Cardiac septum (tissue), 1 donor: ENCODE data around the gene FERMT3. TPM values are rescaled to one million over a fixed set of nuclear protein-coding genes. Genes with fewer than 3 reads are reported as not detected.

Source experiments
- DNase-seq: peaks from one replicate; pipeline ENCODE4 v3.0.0-alpha.2; 2020; ENCODE audit warnings: low spot score
- intact Hi-C: fragments of 100-400 bp; cut with DNase I; formaldehyde crosslinking; loops from one replicate; pipeline ENCODE4 v1.14.0; 2022
- total RNA-seq: library from RNA; stranded (reverse); fragmentation: NEBNext Ultra II Directional; extraction: Animal tissue kit (Norgen Biotek cat#: 25700); gene quantifications from one replicate; pipeline ENCODE4 v1.2.1, GENCODE V29; 2021
- donor health status: DM: no; HTN: no; CAD: no.

FERMT3 gene
- total RNA-seq, 1 donor from 2014 or later: 7.8 TPM

DNA sequence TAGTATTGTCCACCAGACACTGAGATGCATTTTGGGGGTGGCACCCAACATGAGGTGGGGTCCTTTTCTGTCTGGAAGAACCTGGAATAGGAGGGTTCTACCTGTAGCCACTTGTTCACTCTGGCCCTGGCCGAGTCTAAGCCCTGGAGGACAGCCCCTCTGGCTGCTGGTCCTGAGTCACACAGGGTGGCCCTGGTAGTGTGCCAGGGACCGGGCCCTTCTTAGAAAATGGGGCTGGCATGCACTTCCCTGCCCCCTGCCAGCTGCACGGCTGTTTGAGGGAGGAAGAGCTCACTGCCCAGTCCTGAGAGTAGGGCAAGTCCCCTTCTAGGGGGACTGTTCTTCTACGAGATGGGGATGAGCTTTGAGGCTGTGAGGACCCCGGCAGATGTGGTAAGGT lies 47.0 kb downstream of the FERMT3 start:
- intact Hi-C loops: loop anchor here (5.0 kb wide), 1 partner anchor 49 kb away; the partner anchor contains the start of gene CATSPERZ
- no peak for DNase-seq

DNA sequence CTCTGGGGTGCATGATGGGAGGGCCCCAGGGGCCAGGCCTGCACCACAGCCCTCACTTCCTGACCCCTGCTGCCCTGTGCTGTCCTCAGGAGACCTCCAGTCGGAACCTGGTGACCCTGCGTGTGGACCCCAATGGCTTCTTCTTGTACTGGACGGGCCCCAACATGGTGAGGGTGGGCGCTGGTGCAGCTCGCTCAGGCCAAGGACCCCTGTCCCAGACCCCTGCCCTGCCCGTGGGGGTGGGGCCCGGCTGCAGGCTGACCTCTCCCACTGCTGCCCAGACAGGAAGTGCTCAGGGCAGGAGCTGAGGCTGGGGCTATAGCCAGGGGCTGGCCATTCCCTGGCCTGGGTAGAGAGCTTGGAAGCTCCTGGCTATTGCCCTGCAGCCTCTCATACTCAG lies 47.8 kb downstream of the FERMT3 start:
- intact Hi-C loops: loop anchor here (5.0 kb wide), 1 partner anchor 48 kb away; the partner anchor contains the start of gene CATSPERZ
- DNase-seq: no peak

DNA sequence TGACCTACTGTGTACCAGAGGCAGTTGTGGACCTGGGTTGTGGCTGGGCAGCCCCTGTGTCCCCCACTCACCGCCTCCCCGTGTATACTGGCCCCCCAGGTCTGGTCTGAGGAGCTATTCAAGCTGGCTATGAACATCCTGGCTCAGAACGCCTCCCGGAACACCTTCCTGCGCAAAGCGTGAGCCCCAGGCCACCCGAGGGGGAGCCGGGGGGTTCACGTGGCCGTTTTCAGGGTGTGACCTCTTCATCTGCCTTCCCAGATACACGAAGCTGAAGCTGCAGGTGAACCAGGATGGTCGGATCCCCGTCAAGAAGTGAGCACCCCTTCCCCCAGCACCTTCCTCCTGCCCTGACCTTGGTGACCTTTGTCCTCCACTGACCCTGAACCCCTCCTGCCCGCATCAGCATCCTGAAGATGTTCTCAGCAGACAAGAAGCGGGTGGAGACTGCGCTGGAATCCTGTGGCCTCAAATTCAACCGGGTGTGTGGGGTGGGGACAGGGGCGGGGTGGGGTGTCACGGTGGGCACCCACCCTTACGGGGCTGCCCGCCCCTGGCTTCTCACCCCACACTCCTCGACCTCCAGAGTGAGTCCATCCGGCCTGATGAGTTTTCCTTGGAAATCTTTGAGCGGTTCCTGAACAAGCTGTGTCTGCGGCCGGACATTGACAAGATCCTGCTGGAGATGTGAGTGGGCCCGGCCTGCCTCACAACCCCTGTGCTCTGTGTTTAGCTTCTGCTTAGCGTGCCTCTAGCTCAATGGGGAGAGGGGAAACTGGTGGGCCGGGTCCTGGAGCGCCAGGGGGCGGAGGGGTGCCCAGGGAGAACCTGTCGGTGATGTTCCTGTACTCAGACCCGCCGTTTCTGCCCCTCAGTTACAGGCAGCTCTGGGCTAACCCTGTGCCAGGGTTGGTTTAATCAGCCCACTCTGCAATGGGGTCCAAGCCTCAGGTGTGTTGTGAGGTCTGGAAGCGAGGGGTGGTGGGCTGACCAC lies 48.9 kb downstream of the FERMT3 start:
- DNase-seq: no peak
- intact Hi-C loops: no loop called here

DNA sequence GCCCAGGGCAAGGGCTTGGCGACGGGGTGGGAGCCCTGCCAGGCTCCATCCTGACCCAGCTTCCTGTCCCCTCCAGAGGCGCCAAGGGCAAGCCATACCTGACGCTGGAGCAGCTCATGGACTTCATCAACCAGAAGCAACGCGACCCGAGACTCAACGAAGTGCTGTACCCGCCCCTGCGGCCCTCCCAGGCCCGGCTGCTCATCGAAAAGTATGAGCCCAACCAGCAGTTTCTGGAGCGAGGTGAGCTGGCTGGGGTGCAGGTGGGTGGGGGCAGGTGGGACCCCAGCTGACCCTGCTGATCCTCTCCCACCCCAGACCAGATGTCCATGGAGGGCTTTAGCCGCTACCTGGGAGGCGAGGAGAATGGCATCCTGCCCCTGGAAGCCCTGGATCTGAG lies 49.8 kb downstream of the FERMT3 start:
- intact Hi-C loops: no loop called here

DNA sequence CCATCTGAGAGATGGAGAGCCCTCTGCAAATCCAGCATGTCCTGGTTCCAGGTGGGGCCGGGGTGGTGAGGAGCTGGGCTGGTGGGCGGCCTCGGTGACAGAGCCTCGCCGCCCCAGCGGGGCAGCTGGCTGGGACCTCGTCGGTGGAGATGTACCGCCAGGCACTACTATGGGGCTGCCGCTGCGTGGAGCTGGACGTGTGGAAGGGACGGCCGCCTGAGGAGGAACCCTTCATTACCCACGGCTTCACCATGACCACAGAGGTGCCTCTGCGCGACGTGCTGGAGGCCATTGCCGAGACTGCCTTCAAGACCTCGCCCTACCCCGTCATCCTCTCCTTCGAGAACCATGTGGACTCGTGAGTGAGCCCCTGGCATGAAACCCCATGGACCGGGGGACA lies 51.8 kb downstream of the FERMT3 start:
- no peak for DNase-seq
- intact Hi-C loops: no loop called here

More for the DNA sequence above, 49.8 kb downstream of the FERMT3 start:
- DNase-seq: no peak

DNA sequence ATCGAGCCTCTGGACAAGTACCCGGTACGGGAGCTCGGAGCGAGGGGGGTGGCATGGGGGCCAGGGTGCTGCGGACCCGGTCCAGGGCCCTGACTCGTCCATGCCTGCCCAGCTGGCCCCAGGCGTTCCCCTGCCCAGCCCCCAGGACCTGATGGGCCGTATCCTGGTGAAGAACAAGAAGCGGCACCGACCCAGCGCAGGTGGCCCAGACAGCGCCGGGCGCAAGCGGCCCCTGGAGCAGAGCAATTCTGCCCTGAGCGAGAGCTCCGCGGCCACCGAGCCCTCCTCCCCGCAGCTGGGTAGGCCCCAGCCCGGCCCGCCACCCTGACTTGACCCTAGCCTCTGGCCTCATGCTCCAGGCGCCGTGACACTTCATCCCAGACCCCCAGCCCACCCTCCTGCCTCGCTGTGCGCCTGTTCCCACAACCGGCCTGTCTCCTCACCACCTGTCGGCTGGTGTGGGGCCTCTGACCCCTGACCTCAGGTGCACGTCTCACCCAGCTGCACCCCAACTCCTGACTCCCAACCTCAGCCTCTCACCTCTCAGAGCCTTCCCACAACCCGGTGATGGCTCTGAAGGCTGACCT lies 52.5 kb downstream of the FERMT3 start:
- no peak for DNase-seq
- intact Hi-C loops: no loop called here

DNA sequence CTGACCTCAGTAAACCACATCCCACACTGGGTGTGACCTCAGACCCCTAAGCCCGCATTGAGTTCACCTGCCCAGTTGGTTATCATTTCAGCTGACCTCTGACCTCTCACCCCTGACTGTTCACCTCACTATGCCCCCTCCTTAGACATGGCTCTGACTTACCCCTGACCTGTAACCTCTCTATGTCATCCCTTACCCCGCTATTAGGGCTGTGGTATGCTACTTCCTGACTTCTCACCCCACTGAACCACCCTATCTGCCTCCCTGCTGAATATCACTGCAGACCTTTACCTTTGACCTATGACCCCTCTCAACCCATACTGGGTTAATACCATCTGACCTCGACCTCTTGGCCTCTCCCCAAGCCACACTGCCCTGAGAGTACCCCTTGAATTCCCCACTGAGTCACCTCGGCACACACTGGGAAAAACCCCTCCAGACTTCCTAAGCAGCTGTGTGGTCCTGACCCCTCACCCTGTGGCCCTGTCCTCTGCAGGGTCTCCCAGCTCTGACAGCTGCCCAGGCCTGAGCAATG lies 53.1 kb downstream of the FERMT3 start:
- intact Hi-C loops: no loop called here
- no peak for DNase-seq

DNA sequence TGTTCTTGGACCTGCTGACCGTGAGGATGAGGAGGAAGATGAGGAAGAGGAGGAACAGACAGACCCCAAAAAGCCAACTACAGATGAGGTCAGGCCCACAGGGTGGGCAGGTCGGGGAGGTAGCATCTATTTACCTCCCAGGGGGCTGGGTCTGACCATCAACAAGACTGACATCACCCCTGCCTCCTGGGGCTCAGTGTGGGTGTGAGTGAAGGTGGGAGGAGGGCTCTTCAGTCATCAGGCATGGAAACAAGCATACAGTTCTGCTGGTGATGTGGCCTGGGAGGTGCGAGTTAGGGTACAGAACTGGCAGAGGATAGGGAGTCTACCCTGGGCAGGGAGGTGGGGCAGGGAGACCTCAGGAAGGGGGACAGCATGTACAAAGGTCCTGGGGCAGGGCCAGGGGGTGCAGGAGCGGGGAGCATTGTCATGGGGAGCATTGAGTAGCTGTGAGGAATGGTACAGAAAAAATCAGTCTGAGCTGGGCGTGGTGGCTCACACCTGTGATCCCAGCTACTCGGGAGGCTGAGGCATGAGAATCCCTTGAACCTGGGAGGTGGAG lies 53.7 kb downstream of the FERMT3 start:
- intact Hi-C loops: no loop called here
- DNase-seq: no peak

DNA sequence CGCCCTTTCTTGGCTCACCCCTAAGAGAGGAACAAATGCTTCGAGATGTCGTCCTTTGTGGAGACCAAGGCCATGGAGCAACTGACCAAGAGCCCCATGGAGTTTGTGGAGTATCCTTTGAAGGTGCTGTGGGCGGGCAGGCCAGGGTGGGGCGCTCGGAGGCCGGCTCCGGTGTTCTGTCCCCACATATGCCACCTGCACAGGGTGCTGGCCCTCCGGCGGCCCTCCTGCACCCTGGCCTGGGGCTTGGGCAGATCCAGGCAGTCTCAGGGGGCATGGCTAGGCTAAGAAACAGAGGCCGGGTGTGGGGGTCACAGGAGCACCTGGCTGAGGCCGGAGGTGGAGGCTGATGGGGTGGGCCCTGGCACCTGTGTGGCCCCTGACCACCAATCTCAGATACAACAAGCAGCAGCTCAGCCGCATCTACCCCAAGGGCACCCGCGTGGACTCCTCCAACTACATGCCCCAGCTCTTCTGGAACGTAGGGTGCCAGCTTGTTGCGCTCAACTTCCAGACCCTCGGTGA lies 55.1 kb downstream of the FERMT3 start:
- intact Hi-C loops: no loop called here
- no peak for DNase-seq

DNA sequence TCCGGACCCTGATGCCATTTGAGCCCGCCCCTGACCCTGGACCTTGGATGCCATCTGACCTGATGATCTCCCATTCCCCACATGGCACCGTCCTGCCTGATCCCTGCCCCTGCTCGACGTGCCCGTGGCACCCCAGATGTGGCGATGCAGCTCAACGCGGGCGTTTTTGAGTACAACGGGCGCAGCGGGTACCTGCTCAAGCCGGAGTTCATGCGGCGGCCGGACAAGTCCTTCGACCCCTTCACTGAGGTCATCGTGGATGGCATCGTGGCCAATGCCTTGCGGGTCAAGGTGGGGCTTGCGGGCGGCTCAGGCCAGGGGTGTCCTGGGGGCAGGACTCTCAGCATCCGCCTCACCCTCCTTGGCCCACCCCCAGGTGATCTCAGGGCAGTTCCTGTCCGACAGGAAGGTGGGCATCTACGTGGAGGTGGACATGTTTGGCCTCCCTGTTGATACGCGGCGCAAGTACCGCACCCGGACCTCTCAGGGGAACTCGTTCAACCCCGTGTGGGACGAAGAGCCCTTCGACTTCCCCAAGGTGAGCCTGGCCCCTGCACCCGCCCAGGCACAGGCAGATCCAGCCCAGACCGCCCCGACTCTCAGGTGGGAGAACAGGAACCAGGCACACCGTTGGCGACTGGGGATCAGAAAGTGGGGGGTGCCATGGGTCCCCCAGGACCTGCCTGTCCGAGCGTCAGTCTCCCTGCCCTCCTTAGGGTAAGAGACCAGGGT lies 55.9 kb downstream of the FERMT3 start:
- intact Hi-C loops: no loop called here
- DNase-seq: no peak

DNA sequence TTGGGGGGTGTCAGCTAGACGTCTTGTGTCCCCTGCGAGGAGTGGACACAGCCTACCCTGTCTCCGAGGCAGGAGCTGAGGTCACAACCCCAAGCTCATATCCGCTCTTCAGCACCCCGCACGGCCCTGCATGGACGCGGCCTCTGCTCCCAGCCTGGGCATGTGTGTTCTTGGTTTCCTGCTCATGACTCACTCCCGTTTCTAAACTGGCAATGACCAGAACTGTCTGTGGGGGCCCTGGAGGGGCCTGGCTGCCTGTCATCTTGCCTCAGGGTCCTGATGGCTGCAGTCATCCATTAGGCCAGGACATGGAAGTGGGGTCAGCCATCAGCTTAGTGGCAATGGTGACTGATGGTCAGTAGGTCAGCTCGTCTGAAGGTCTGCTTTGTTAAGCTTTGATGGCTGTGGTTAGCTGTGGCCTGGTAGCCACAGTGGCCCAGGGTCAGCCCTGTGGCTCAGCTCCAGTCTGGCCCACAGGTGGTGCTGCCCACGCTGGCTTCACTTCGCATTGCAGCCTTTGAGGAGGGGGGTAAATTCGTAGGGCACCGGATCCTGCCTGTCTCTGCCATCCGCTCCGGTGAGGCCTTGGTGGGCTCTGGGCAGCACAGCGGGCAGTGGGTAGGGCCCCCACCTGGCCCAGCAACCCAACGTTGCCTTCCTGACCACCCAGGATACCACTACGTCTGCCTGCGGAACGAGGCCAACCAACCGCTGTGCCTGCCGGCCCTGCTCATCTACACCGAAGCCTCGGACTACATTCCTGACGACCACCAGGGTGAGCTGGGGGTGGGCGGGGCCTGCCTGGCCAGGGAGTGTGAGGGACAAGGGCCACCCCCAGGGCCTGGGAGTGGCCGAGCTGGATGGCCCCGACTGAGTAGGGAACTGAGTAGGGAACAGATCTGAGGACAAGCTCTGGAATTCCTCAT lies 56.8 kb downstream of the FERMT3 start:
- no peak for DNase-seq
- intact Hi-C loops: no loop called here

DNA sequence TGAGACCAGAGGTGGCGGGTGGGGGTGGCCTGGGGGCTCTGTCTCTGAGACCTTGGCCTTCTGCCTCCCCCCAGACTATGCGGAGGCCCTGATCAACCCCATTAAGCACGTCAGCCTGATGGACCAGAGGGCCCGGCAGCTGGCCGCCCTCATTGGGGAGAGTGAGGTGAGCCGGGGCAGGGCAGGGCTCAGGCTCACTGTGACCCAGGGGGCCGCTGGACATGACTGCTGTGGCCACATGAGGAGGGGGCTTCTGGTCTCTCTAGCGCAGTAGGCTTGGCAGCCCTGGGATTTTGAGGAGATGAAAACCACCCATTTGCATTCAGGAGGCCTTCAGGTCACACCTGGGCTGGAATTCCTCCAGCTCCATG lies 57.4 kb downstream of the FERMT3 start:
- intact Hi-C loops: no loop called here
- DNase-seq: no peak

DNA sequence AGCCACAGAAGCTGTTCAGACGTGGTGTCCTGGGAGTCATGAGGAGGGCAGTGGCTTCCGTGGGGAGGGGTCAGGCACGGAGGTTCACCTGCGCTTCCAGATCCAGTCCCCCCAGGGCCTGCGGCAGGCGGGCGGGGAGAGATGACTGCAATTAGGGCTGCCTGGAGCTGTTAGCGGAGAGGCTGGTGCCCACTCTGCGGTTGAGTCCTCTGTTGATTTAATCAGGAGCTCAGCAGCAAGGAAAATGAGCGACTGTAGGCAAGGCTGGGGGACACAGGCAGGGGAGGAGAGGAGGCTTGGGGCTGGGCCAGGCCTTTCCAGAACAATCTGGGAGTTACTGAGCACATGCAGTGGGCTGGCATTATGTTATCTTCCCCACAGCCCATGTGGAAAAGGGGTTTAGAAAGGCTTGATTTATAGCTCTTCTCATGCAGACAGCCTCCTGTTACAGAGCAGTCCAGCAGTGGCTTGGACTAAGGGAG lies 57.9 kb downstream of the FERMT3 start:
- intact Hi-C loops: no loop called here
- no peak for DNase-seq

DNA sequence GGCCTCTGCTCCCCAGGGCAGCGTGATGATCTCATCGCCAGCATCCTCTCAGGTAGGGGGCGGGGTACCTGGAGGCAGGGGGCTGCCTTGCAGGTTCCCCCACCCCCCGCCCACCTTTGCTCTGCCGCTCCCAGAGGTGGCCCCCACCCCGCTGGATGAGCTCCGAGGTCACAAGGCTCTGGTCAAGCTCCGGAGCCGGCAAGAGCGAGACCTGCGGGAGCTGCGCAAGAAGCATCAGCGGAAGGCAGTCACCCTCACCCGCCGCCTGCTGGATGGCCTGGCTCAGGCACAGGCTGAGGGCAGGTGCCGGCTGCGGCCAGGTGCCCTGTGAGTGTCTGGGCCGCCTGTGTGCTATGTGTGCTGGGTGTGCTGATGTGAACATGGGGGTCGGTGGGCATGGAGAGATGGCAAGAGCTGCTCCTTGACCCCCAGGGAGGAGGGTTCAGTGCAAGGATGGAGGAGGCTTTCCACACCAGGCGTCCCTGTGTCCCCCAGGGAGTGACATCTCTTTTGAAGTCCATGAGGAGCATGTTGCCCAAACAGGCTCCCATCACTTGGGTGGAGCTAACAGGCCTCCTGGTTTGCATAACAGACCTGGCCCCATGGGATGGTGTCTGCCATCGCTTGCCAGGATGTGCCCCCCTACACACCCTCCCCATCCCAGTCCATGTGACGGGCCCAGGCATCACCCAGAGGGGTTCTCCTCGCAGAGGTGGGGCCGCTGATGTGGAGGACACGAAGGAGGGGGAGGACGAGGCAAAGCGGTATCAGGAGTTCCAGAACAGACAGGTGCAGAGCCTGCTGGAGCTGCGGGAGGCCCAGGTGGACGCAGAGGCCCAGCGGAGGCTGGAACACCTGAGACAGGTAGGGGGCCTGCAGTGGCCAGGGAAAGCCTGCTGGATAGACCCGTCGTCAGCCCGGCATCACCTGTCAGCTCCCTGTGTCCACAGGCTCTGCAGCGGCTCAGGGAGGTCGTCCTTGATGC lies 58.9 kb downstream of the FERMT3 start:
- no peak for DNase-seq
- intact Hi-C loops: loop anchor here (5.0 kb wide), 1 partner anchor 37 kb away; the partner anchor contains the start of gene CATSPERZ

DNA sequence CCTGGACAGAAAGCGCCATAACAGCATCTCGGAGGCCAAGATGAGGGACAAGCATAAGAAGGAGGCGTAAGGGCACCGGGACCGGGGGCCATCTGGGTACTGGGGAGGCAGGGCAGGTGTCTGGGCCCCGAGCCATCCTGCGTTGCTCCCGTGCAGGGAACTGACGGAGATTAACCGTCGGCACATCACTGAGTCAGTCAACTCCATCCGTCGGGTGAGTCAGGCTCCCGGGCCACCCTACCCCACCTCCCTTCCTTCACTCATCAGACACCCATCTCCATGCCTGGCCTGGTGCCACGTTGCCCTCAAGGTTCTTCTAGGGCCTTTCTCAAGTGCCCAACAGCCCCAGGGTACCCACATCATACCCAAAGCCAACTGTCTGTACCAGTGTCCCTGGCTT lies 59.8 kb downstream of the FERMT3 start:
- intact Hi-C loops: loop anchor here (5.0 kb wide), 1 partner anchor 36 kb away; the partner anchor contains the start of gene CATSPERZ
- no peak for DNase-seq

DNA sequence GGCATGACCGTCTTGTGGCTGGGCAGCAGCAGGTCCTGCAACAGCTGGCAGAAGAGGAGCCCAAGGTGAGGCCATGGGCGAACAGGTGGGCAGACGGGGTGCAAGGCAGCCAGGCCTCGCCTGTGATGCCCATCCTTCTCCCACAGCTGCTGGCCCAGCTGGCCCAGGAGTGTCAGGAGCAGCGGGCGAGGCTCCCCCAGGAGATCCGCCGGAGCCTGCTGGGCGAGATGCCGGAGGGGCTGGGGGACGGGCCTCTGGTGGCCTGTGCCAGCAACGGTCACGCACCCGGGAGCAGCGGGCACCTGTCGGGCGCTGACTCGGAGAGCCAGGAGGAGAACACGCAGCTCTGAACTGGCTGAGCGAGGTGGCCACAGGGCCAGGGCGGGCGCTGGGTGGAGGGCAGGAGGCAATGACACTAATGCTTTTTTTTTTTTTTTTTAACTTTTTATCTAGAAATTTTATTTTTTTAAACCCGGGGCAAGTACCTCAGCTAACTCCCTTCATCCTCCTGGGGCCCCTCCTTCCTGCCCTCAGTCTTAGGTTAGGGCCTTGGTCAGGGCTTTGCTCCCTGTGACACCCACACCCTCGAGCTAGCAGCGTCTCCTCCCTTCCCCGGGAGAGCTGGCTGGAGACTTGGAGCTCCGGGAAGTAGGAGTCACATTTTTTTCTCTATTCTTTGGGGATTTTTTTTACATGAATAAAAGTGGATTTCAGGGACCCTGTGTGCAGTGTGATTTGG lies 60.9 kb downstream of the FERMT3 start:
- intact Hi-C loops: loop anchor here (5.0 kb wide), 1 partner anchor 35 kb away; the partner anchor contains the start of gene CATSPERZ
- DNase-seq: no peak
